CD4-positive, CD25-positive, alpha-beta regulatory T cell (primary cell): ENCODE results near the gene CCDC138. TPM values are rescaled to one million over a fixed set of nuclear protein-coding genes. Genes with fewer than 3 reads are reported as not detected.
A peak's percentile ranks its signal among the peaks of the same experiment; 100 is the strongest.

Experiments used
- ATAC-seq, 2 donors: fragments of 150-1000 bp; cut with Tn5 transposase; one replicate each; pipeline ENCODE4 v1.10.0; 2021; ENCODE audit warnings: low read depth in 2 of 2, moderate number of reproducible peaks in 2 of 2, moderate library complexity in 1 of 2
- DNase-seq, 3 donors: peaks; one replicate each; pipeline versions ENCODE4 v3.0.0 to v3.0.0-alpha.2; 2012 to 2022; ENCODE audit warnings: mixed read lengths in 1 of 3
- H3K27ac ChIP-seq: one replicate; pipeline ENCODE4 v1.7.0; 2013; ENCODE audit warnings: mild to moderate bottlenecking, low read length; ENCODE audit not compliant: insufficient read depth, poor library complexity, severe bottlenecking
- H3K27me3 ChIP-seq: one replicate; pipeline ENCODE4 v1.7.0; 2013; ENCODE audit warnings: low read length; ENCODE audit not compliant: control insufficient read depth, insufficient read depth
- H3K36me3 ChIP-seq: one replicate; pipeline ENCODE4 v1.7.0; 2013; ENCODE audit warnings: mild to moderate bottlenecking, low read length, moderate library complexity; ENCODE audit not compliant: control insufficient read depth, insufficient read depth
- H3K4me1 ChIP-seq: 2 replicates; pipeline ENCODE4 v1.7.0; 2013; ENCODE audit warnings: mild to moderate bottlenecking, low read length; ENCODE audit not compliant: insufficient read depth, control insufficient read depth, poor library complexity, severe bottlenecking
- H3K4me3 ChIP-seq: one replicate; pipeline ENCODE4 v1.7.0; 2013; ENCODE audit warnings: low read depth, mild to moderate bottlenecking, low read length, moderate library complexity
- H3K9me3 ChIP-seq, 2 experiments: 1 replicate in 1 of 2; 2 replicates in 1 of 2; pipeline ENCODE4 v1.7.0; 2013; ENCODE audit warnings: low read length in 2 of 2, mild to moderate bottlenecking in 1 of 2, moderate library complexity in 1 of 2; ENCODE audit not compliant: control insufficient read depth in 2 of 2
- H3K27ac Mint-ChIP-seq, 3 donors: one replicate each; pipeline ENCODE4 v1.8.0; 2020 to 2022; ENCODE audit warnings: mild to moderate bottlenecking in 3 of 3, mixed read lengths in 3 of 3, moderate library complexity in 2 of 3
- H3K27me3 Mint-ChIP-seq: one replicate; pipeline ENCODE4 v1.8.0; 2022; ENCODE audit warnings: mild to moderate bottlenecking, mixed read lengths
- H3K36me3 Mint-ChIP-seq: one replicate; pipeline ENCODE4 v1.8.0; 2020; ENCODE audit warnings: mixed read lengths
- H3K4me1 Mint-ChIP-seq, 4 donors: one replicate each; pipeline ENCODE4 v1.8.0; 2020 to 2022; ENCODE audit warnings: mixed read lengths in 4 of 4, mild to moderate bottlenecking in 1 of 4
- H3K4me3 Mint-ChIP-seq, 4 donors: one replicate each; pipeline ENCODE4 v1.8.0; 2020 to 2022; ENCODE audit warnings: mild to moderate bottlenecking in 4 of 4, mixed read lengths in 4 of 4, moderate library complexity in 3 of 4
- H3K9me3 Mint-ChIP-seq, 7 donors: one replicate each; pipeline ENCODE4 v1.8.0; 2020 to 2022; ENCODE audit warnings: mixed read lengths in 7 of 7, mild to moderate bottlenecking in 3 of 7, moderate library complexity in 2 of 7
- polyA plus RNA-seq, 4 donors: library from polyadenylated mRNA; unstranded; fragments of 300-500 nt; fragmentation: Illumina TruSeq; gene quantifications; one replicate each; pipeline ENCODE4 v1.2.3, GENCODE V29; 2021
- total RNA-seq: library from RNA; stranded (reverse); gene quantifications from one replicate; pipeline ENCODE4 v1.2.3, GENCODE V29; 2022

CCDC138 gene
- total and polyA plus RNA-seq, 5 donors from 2014 or later, result 4.5 to 6.9 (median 5.0) TPM

DNA sequence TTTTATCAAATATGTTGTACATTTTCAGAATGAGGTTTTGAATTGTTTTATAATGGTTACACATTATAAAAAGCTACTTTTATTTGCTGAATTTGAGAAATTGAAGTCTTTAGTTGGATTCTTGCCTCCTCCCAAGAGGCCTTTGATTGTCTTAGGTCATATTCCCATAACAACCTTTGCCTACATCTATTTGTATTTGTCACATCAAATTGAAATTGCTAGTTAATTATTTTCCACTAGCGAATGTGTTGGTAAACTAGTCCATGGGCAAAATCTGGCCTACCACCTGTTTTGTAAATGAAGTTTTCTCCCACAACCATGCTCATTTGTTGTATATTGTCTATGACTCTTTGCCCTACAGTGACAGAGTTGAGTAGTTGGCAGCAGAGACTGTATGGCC is 60.4 kb downstream of the CCDC138 start:
- no peak overlapping the region for H3K27ac ChIP-seq
- Mint-ChIP-seq H3K4me1 (no peaks in the 10 kb centered on the region), H3K27me3 (no peaks in the 10 kb centered on the region), H3K27ac (no peak overlapping the region), H3K9me3 (no peaks in the 10 kb centered on the region), H3K4me3 (no peak overlapping the region), H3K36me3 (peaks cover 20% of the 10 kb centered on the region)
- peaks cover 2% of the 10 kb centered on the region for H3K36me3 ChIP-seq
- H3K9me3 ChIP-seq, result no peaks in the 10 kb centered on the region
- H3K4me3 ChIP-seq, result no peak overlapping the region
- H3K4me1 ChIP-seq, result no peaks in the 10 kb centered on the region
- ATAC-seq (no peak), DNase-seq (no peak)
- H3K27me3 ChIP-seq, result no peaks in the 10 kb centered on the region

- Histone ChIP-seq H3K4me3 (no peak overlapping the region), H3K4me1 (no peaks in the 10 kb centered on the region), H3K27ac (no peak overlapping the region), H3K9me3 (no peaks in the 10 kb centered on the region), H3K27me3 (no peaks in the 10 kb centered on the region), H3K36me3 (peaks cover 2% of the 10 kb centered on the region)
- DNase-seq (no peak), ATAC-seq (no peak)
- Mint-ChIP-seq H3K36me3 (peaks cover 9% of the 10 kb centered on the region), H3K4me1 (peaks cover 3 to 7% (median 4%) of the 10 kb centered on the region in 4 donors), H3K4me3 (no peak overlapping the region), H3K9me3 (no peaks in the 10 kb centered on the region), H3K27me3 (no peaks in the 10 kb centered on the region), H3K27ac (no peak overlapping the region)
Observed at GRCh38 chr2:108852375-108852774, 65.8 kb downstream of the CCDC138 start.

- ATAC-seq (no peak), DNase-seq (no peak)
- H3K4me1 Mint-ChIP-seq, result peaks cover 3 to 7% (median 4%) of the 10 kb centered on the region in 4 donors
- H3K27me3 ChIP-seq, result no peaks in the 10 kb centered on the region
- no peaks in the 10 kb centered on the region for H3K9me3 ChIP-seq
- H3K4me1 ChIP-seq, result no peaks in the 10 kb centered on the region
- peaks cover 2% of the 10 kb centered on the region for H3K36me3 ChIP-seq
- H3K27me3 Mint-ChIP-seq, result no peaks in the 10 kb centered on the region
- H3K4me3 Mint-ChIP-seq, result no peak overlapping the region
- no peaks in the 10 kb centered on the region for H3K9me3 Mint-ChIP-seq
- no peak overlapping the region for H3K27ac Mint-ChIP-seq
- H3K27ac ChIP-seq, result no peak overlapping the region
- H3K36me3 Mint-ChIP-seq, result peaks cover 12% of the 10 kb centered on the region
- no peak overlapping the region for H3K4me3 ChIP-seq
Observed at GRCh38 chr2:108853421-108853820, 66.8 kb downstream of the CCDC138 start.

DNA sequence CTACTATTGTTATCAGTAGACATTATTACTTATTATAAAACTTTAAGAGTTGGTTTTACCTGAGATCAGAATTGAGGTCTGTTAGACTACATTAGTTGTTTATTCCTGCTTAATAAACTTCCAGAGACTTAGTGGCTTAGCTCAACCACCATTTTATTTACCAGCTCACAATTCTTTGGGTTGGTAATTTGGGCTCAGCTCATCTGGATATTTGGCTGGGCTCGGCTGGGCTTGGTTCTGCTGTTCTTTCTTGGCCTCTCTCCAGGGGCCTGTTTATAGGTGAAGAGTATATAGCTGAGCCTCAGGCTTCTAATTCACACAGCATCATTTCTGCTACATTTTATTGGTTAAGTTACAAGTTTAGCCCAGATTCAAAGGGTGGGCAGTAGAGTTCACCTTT is 67.9 kb downstream of the CCDC138 start:
- Mint-ChIP-seq H3K36me3 (peaks cover 17% of the 10 kb centered on the region), H3K4me3 (no peak overlapping the region), H3K27ac (no peak overlapping the region), H3K27me3 (no peaks in the 10 kb centered on the region), H3K4me1 (peaks cover 3 to 12% (median 6%) of the 10 kb centered on the region in 4 donors), H3K9me3 (no peaks in the 10 kb centered on the region)
- no peak overlapping the region for H3K4me3 ChIP-seq
- H3K27me3 ChIP-seq, result no peaks in the 10 kb centered on the region
- ATAC-seq (no peak), DNase-seq (no peak)
- H3K9me3 ChIP-seq, result no peaks in the 10 kb centered on the region
- no peaks in the 10 kb centered on the region for H3K36me3 ChIP-seq
- H3K27ac ChIP-seq, result no peak overlapping the region
- no peaks in the 10 kb centered on the region for H3K4me1 ChIP-seq

GRCh38 chr2:108855194-108855593 is 68.6 kb downstream of the CCDC138 start:
- H3K9me3 Mint-ChIP-seq, result no peaks in the 10 kb centered on the region
- no peaks in the 10 kb centered on the region for H3K9me3 ChIP-seq
- H3K36me3 ChIP-seq, result no peaks in the 10 kb centered on the region
- H3K27ac Mint-ChIP-seq, result no peak overlapping the region
- H3K4me1 Mint-ChIP-seq, result peaks cover 3 to 12% (median 6%) of the 10 kb centered on the region in 4 donors
- no peaks in the 10 kb centered on the region for H3K27me3 Mint-ChIP-seq
- DNase-seq (peak in 2 of 3 donors; percentile 46 to 55), ATAC-seq (peak; percentile 57 to 75)
- H3K4me1 ChIP-seq, result no peaks in the 10 kb centered on the region
- H3K4me3 Mint-ChIP-seq, result no peak overlapping the region
- no peak overlapping the region for H3K4me3 ChIP-seq
- no peaks in the 10 kb centered on the region for H3K27me3 ChIP-seq
- no peak overlapping the region for H3K27ac ChIP-seq
- H3K36me3 Mint-ChIP-seq, result peaks cover 16% of the 10 kb centered on the region

DNA sequence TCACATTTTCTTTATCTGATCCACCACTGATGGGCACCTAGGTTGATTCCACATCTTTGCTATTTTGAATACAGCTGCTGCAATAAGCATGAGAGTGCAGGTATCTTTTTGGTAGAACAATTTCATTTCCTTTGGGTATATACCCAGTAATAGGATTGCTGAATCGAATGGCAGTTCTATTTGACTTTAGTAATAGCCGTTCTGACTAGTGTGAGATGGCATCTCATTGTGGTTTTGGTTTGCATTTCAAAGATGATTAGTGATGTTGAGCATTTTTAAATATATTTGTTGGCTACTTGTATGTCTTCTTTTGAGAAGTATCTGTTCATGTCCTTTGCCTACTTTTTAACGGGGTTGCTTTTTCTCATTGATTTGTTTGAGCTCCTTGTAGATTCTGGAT is 72.3 kb downstream of the CCDC138 start:
- Histone ChIP-seq H3K36me3 (no peaks in the 10 kb centered on the region), H3K27ac (no peak overlapping the region), H3K4me1 (no peaks in the 10 kb centered on the region), H3K4me3 (no peak overlapping the region), H3K27me3 (no peaks in the 10 kb centered on the region), H3K9me3 (no peaks in the 10 kb centered on the region)
- peak overlapping the region in 1 of 3 donors; percentile 63 for H3K27ac Mint-ChIP-seq
- no peaks in the 10 kb centered on the region for H3K27me3 Mint-ChIP-seq
- no peak for ATAC-seq
- DNase-seq, result no peak
- H3K4me3 Mint-ChIP-seq, result no peak overlapping the region
- H3K9me3 Mint-ChIP-seq, result no peaks in the 10 kb centered on the region
- peaks cover 11% of the 10 kb centered on the region for H3K36me3 Mint-ChIP-seq
- H3K4me1 Mint-ChIP-seq, result peaks cover 3 to 12% (median 6%) of the 10 kb centered on the region in 4 donors

DNA sequence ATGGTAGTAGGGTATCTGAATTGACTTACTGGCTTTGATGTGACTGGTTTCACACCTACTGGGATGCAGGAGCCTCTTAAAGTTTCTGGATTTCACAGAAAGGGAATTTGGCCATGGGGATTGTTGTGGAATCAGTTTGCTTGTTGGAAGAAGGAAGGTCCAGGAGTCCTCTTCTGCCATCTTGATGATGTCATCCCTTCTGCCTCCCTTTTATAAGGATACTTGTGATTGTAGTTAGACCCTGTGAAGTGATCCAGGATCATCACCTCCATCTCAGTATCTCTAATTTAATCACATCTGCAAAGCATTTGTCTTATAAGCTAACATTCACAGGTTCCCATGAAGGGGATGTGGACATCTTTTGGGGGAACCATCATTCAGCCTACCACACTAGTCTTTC is 79.5 kb downstream of the CCDC138 start:
- Mint-ChIP-seq H3K27me3 (no peaks in the 10 kb centered on the region), H3K9me3 (peaks cover 6 to 18% (median 8%) of the 10 kb centered on the region in 7 donors), H3K36me3 (peaks cover 29% of the 10 kb centered on the region), H3K27ac (no peak overlapping the region), H3K4me3 (no peak overlapping the region), H3K4me1 (peaks cover 0 to 2% (median 0%) of the 10 kb centered on the region in 4 donors)
- Histone ChIP-seq H3K27me3 (no peaks in the 10 kb centered on the region), H3K4me1 (no peaks in the 10 kb centered on the region), H3K36me3 (peaks cover 2% of the 10 kb centered on the region), H3K4me3 (no peak overlapping the region), H3K9me3 (peaks cover 13 to 19% of the 10 kb centered on the region in 2 experiments), H3K27ac (no peak overlapping the region)
- ATAC-seq, result no peak
- DNase-seq, result no peak

- Mint-ChIP-seq H3K4me1 (peaks cover 0 to 2% (median 0%) of the 10 kb centered on the region in 4 donors), H3K36me3 (peaks cover 34% of the 10 kb centered on the region)
Observed at GRCh38 chr2:108868911-108869310, 82.3 kb downstream of the CCDC138 start.

More at GRCh38 chr2:108868911-108869310, 82.3 kb downstream of the CCDC138 start:
- Mint-ChIP-seq H3K4me3 (no peak overlapping the region), H3K27ac (no peak overlapping the region), H3K9me3 (peaks cover 6 to 23% (median 8%) of the 10 kb centered on the region in 7 donors), H3K27me3 (no peaks in the 10 kb centered on the region)
- Histone ChIP-seq H3K27ac (no peak overlapping the region), H3K4me1 (no peaks in the 10 kb centered on the region), H3K9me3 (peaks cover 13 to 19% of the 10 kb centered on the region in 2 experiments), H3K27me3 (no peaks in the 10 kb centered on the region), H3K4me3 (no peak overlapping the region), H3K36me3 (peaks cover 2% of the 10 kb centered on the region)
- DNase-seq (no peak), ATAC-seq (no peak)
